Gastroesophageal sphincter (tissue), 3 donors: ENCODE results near the gene PPP2R5C.

Experiments used
- CTCF ChIP-seq, 4 experiments: fragments of 200-600 bp in 2 of 4; fragments of 450-650 bp in 2 of 4; sonication (generic) in 1 of 4; IDR thresholded peaks; one replicate each; pipeline ENCODE4 v1.5.1; 2017 to 2019; ENCODE audit warnings: antibody characterized with exemption in 4 of 4, mild to moderate bottlenecking in 2 of 4, moderate library complexity in 2 of 4
- POLR2A ChIP-seq, 2 donors: fragments of 450-650 bp; IDR thresholded peaks; one replicate each; pipeline ENCODE4 v1.6.1; 2017; ENCODE audit warnings: antibody characterized with exemption in 2 of 2, mild to moderate bottlenecking in 2 of 2, moderate library complexity in 1 of 2

GRCh38 chr14:101815994-101816393, 54.5 kb downstream of the PPP2R5C start:
- TF ChIP-seq CTCF (IDR thresholded peaks at IDR 0.05), result no peak
- no peak for TF ChIP-seq POLR2A (IDR thresholded peaks at IDR 0.05)
